Trophoblast cell (in vitro differentiated cells and primary cell): Measurements from ENCODE around the gene ATP8A1.
"Not testable (repeated sequence)": the region's sequence is repeated elsewhere in the genome, so short reads cannot be mapped to it uniquely, and the experiment has no call there.

Experiments
- DNase-seq, 2 donors: peaks; one replicate each; pipeline ENCODE4 v3.0.0-alpha.2; 2016
- H2AFZ ChIP-seq: 2 replicates; pipeline ENCODE4 v1.6.1; 2013; ENCODE audit warnings: low read length, moderate library complexity, mild to moderate bottlenecking; ENCODE audit not compliant: insufficient read depth, poor library complexity
- H2AK5ac ChIP-seq: 2 replicates; pipeline ENCODE4 v1.6.1; 2013; ENCODE audit warnings: mild to moderate bottlenecking, low read length
- H2BK120ac ChIP-seq: 2 replicates; pipeline ENCODE4 v1.6.1; 2013; ENCODE audit warnings: low read length, mild to moderate bottlenecking, moderate library complexity; ENCODE audit not compliant: insufficient read depth, poor library complexity
- H2BK12ac ChIP-seq: 2 replicates; pipeline ENCODE4 v1.6.1; 2013; ENCODE audit warnings: mild to moderate bottlenecking, low read length, moderate library complexity
- H2BK5ac ChIP-seq: 2 replicates; pipeline ENCODE4 v1.6.1; 2013; ENCODE audit warnings: low read length, low read depth, moderate library complexity, mild to moderate bottlenecking; ENCODE audit not compliant: poor library complexity
- H3K14ac ChIP-seq: 2 replicates; pipeline ENCODE4 v1.6.1; 2013; ENCODE audit warnings: mild to moderate bottlenecking, low read length
- H3K18ac ChIP-seq: 2 replicates; pipeline ENCODE4 v1.6.1; 2013; ENCODE audit warnings: mild to moderate bottlenecking, low read length
- H3K23ac ChIP-seq: 2 replicates; pipeline ENCODE4 v1.6.1; 2013; ENCODE audit warnings: low read length
- H3K27ac ChIP-seq: 2 replicates; pipeline ENCODE4 v1.5.1; 2013; ENCODE audit warnings: low read depth, mild to moderate bottlenecking, inconsistent platforms, low read length, moderate library complexity
- H3K27me3 ChIP-seq: 2 replicates; pipeline ENCODE4 v1.6.1; 2013; ENCODE audit warnings: inconsistent platforms, mild to moderate bottlenecking, low read length, moderate library complexity; ENCODE audit not compliant: insufficient read depth
- H3K36me3 ChIP-seq, 2 experiments: 1 replicate in 1 of 2; 2 replicates in 1 of 2; pipeline ENCODE4 v1.6.1; 2013; ENCODE audit warnings: low read length in 2 of 2, mild to moderate bottlenecking in 2 of 2, moderate library complexity in 1 of 2; ENCODE audit not compliant: insufficient read depth in 2 of 2, control insufficient read depth in 1 of 2
- H3K4ac ChIP-seq: 2 replicates; pipeline ENCODE4 v1.6.1; 2013; ENCODE audit warnings: low read depth, mild to moderate bottlenecking, low read length, moderate library complexity
- H3K4me1 ChIP-seq, 2 experiments: 1 replicate in 1 of 2; 2 replicates in 1 of 2; pipeline ENCODE4 v1.6.1; 2013; ENCODE audit warnings: low read length in 2 of 2, mild to moderate bottlenecking in 2 of 2, moderate library complexity in 1 of 2; ENCODE audit not compliant: insufficient read depth in 2 of 2, control insufficient read depth in 1 of 2
- H3K4me2 ChIP-seq: 2 replicates; pipeline ENCODE4 v1.6.1; 2013; ENCODE audit warnings: inconsistent platforms, mild to moderate bottlenecking, low read length, moderate library complexity
- H3K4me3 ChIP-seq: 2 replicates; pipeline ENCODE4 v1.5.1; 2013; ENCODE audit warnings: mild to moderate bottlenecking, low read depth, low read length, inconsistent platforms
- H3K79me1 ChIP-seq: one replicate; pipeline ENCODE4 v1.6.1; 2013; ENCODE audit warnings: low read length
- H3K79me2 ChIP-seq: 2 replicates; pipeline ENCODE4 v1.6.1; 2013; ENCODE audit warnings: low read length, mild to moderate bottlenecking; ENCODE audit not compliant: control insufficient read depth, insufficient read depth, poor library complexity
- H3K9ac ChIP-seq: 2 replicates; pipeline ENCODE4 v1.6.1; 2013; ENCODE audit warnings: mild to moderate bottlenecking, low read length
- H3K9me3 ChIP-seq: 2 replicates; pipeline ENCODE4 v1.6.1; 2013; ENCODE audit warnings: low read depth, mild to moderate bottlenecking, control low read depth, inconsistent platforms, low read length; ENCODE audit not compliant: insufficient read depth
- H4K12ac ChIP-seq: 2 replicates; pipeline ENCODE4 v1.6.1; 2013; ENCODE audit warnings: low read depth, mild to moderate bottlenecking, low read length, moderate library complexity
- H4K8ac ChIP-seq: 2 replicates; pipeline ENCODE4 v1.6.1; 2013; ENCODE audit warnings: low read depth, mild to moderate bottlenecking, low read length, moderate library complexity
- H4K91ac ChIP-seq: one replicate; pipeline ENCODE4 v1.6.1; 2013; ENCODE audit warnings: low read depth, mild to moderate bottlenecking, low read length, moderate library complexity
- WGBS: extraction: QIAGEN DNeasy Blood & Tissue Kit; methylation state at CpG from one replicate; pipeline ENCODE4 v1.1.7; 2013; ENCODE audit warnings: missing lambda C conversion rate; ENCODE audit not compliant: insufficient read length, insufficient coverage; ENCODE audit errors: extremely low coverage; 5-methylcytosine and 5-hydroxymethylcytosine counted together

ATP8A1 gene

GRCh38 chr4:42654631-42655268, 2.2 kb downstream of the ATP8A1 start:
- no peak overlapping the region for H3K27ac ChIP-seq
- no peaks in the 10 kb centered on the region for H3K9me3 ChIP-seq
- H4K91ac ChIP-seq: no peak overlapping the region
- no peak overlapping the region for H2AFZ ChIP-seq
- no peak overlapping the region for H3K9ac ChIP-seq
- peaks cover 2% of the 10 kb centered on the region for H3K79me2 ChIP-seq
- H3K27me3 ChIP-seq: no peaks in the 10 kb centered on the region
- H4K12ac ChIP-seq: no peak overlapping the region
- H3K79me1 ChIP-seq: peaks cover 5% of the 10 kb centered on the region
- H3K4me2 ChIP-seq: no peak overlapping the region
- H3K4ac ChIP-seq: no peak overlapping the region
- peak overlapping the region; percentile 39 for H2BK12ac ChIP-seq
- H3K4me3 ChIP-seq: no peak overlapping the region
- H3K18ac ChIP-seq: no peak overlapping the region
- peaks cover 2 to 3% of the 10 kb centered on the region in 2 experiments for H3K4me1 ChIP-seq
- no peak overlapping the region for H3K14ac ChIP-seq
- WGBS: no CpG with 5 or more reads among the region's 2 CpGs
- no peak overlapping the region for H4K8ac ChIP-seq
- H2AK5ac ChIP-seq: no peak overlapping the region
- no peaks in the 10 kb centered on the region for H3K36me3 ChIP-seq
- H3K23ac ChIP-seq: no peak overlapping the region
- peak overlapping the region; percentile 21 for H2BK5ac ChIP-seq
- peak overlapping the region; percentile 65 for H2BK120ac ChIP-seq
- DNase-seq: no peak

DNA sequence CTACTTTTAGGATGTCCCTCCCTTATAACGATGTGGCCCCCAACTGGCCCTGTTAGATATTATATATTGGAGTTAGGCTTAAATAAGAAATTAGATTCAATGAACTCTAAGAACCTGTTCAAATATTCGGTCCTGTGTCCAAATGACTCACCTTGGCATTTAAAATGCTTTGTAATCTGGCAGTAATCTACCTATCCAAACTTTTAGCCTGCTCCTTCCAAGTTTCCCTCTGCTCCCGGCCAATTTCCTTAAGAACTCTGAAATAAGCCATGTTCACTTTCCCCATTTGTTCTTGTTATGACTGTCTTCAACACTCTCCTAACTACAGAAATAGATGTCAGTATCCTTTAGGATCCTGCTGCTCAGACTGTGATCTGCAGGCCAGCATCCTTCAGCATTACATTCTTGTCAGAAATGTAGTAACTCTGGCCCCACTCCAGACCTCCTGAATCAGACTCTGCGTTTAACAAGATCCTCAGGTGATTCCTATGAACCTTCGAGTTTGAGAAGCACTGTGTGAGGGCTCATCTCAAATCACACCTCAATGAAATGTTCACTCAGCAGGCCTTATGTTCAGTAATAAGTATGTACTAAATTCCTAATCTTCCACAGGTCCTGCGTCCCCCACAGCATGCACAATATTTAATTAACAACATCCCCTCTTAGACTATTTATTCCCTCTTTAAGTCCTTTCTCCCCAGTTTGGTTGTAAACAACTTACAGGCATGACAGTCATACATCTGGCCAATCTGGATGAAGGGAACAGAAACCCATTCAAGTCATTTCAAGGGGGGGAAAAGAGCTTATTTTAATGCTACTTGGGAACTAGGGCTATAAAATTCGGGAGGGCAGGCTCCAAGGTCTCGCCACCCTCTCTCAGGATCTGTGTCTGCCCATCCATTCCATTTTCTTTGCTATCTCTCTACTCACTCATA, 3.0 kb downstream of the ATP8A1 start:
- Histone ChIP-seq H4K8ac (no peak overlapping the region), H4K12ac (no peak overlapping the region), H2AK5ac (no peak overlapping the region), H2BK12ac (no peak overlapping the region), H3K79me1 (peaks cover 5% of the 10 kb centered on the region), H3K23ac (no peak overlapping the region), H3K4ac (no peak overlapping the region), H3K9me3 (no peaks in the 10 kb centered on the region), H2AFZ (no peak overlapping the region), H3K4me3 (no peak overlapping the region), H3K27me3 (no peaks in the 10 kb centered on the region), H3K14ac (no peak overlapping the region), H3K36me3 (no peaks in the 10 kb centered on the region), H3K18ac (no peak overlapping the region), H3K9ac (no peak overlapping the region), H4K91ac (no peak overlapping the region), H2BK5ac (no peak overlapping the region), H3K79me2 (peaks cover 2% of the 10 kb centered on the region), H2BK120ac (no peak overlapping the region), H3K4me1 (peaks cover 2 to 3% of the 10 kb centered on the region in 2 experiments), H3K27ac (no peak overlapping the region), H3K4me2 (no peak overlapping the region)
- WGBS: no CpG with 5 or more reads among the region's 8 CpGs
- peak in 1 of 2 donors; percentile 5 for DNase-seq

DNA sequence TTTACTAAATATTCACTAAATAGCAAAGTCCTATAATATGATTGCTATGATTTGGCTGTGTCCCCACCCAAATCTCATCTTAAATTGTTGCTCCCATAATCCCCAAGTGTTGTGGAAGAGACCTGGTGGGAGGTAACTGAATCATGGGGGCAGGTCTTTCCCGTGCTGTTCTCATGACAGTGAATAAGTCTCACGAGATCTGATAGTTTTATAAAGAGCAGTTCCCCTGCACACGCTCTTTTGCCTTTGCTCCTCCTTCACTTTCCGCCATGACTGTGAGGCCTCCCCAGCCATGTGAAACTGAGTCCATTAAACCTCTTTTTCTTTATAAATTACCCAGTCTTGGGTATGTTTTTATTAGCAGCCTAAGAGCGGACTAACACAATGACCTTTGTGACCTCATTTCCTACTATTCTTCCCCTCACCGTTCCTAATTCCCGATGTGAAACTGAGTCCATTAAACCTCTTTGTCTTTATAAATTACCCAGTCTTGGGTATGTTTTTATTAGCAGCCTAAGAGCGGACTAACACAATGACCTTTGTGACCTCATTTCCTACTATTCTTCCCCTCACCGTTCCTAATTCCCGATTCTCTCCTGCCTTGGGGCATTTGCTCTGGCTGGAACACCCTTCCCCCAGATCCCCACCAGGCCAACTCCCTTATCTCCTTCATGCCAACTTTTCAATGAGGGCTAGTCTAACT, 4.2 kb downstream of the ATP8A1 start:
- not testable (repeated sequence) for H3K79me1 ChIP-seq, H2AK5ac ChIP-seq, H3K27me3 ChIP-seq, H3K4me3 ChIP-seq, H3K14ac ChIP-seq, DNase-seq, H2BK5ac ChIP-seq, H3K36me3 ChIP-seq, H2AFZ ChIP-seq, H3K4me1 ChIP-seq, H2BK120ac ChIP-seq, H4K91ac ChIP-seq, H3K27ac ChIP-seq, H3K79me2 ChIP-seq, H4K12ac ChIP-seq, H3K4me2 ChIP-seq, H3K9me3 ChIP-seq, H3K18ac ChIP-seq, H2BK12ac ChIP-seq, H3K4ac ChIP-seq, H3K9ac ChIP-seq, H3K23ac ChIP-seq, H4K8ac ChIP-seq
- WGBS: no CpG with 5 or more reads among the region's 10 CpGs

DNA sequence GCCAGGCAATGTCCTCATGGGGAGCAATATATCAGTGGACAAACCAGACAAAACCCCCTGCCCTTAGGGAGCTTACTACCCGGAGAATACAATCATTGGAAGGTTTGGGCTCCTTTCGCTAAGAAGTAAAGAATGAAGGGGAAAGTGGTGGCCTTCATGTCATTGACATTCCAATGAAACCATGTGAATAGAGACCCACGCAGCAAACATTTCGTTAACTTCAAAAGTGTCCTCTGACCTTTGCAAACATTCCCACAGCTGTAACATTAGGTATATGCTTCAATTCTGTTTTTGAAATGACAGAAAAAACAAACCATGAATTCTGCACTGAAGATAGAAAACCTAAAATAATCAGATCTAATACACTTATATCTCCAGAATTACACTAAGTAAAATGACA, 7.0 kb downstream of the ATP8A1 start:
- Histone ChIP-seq H3K79me2 (no peaks in the 10 kb centered on the region), H3K27me3 (no peaks in the 10 kb centered on the region), H4K12ac (no peak overlapping the region), H3K9ac (no peak overlapping the region), H2BK12ac (no peak overlapping the region), H3K4me3 (no peak overlapping the region), H4K91ac (no peak overlapping the region), H3K4me2 (no peak overlapping the region), H2BK120ac (no peak overlapping the region), H2BK5ac (no peak overlapping the region), H2AFZ (no peak overlapping the region), H2AK5ac (no peak overlapping the region), H4K8ac (no peak overlapping the region), H3K4me1 (no peaks in the 10 kb centered on the region), H3K36me3 (no peaks in the 10 kb centered on the region), H3K27ac (no peak overlapping the region), H3K79me1 (no peaks in the 10 kb centered on the region), H3K4ac (no peak overlapping the region), H3K23ac (no peak overlapping the region), H3K14ac (no peak overlapping the region), H3K9me3 (no peaks in the 10 kb centered on the region), H3K18ac (no peak overlapping the region)
- no peak for DNase-seq
- no CpG with 5 or more reads among the region's 4 CpGs for WGBS
